GM19372 (cell line): ENCODE measurements around the gene FOXA3.
"Not testable (repeated sequence)": the region's sequence is repeated elsewhere in the genome, so short reads cannot be mapped to it uniquely, and the experiment has no call there.

Experiments
- ATAC-seq: cut with Tn5 transposase; IDR thresholded peaks from one replicate; pipeline ENCODE4 v1.9.1; 2021; ENCODE audit warnings: mild to moderate bottlenecking, low read depth, moderate library complexity; ENCODE audit not compliant: unreplicated experiment

Gene FOXA3

GRCh38 chr19:45887200-45887710 lies 23.1 kb downstream of the FOXA3 start:
- ATAC-seq: no peak

DNA sequence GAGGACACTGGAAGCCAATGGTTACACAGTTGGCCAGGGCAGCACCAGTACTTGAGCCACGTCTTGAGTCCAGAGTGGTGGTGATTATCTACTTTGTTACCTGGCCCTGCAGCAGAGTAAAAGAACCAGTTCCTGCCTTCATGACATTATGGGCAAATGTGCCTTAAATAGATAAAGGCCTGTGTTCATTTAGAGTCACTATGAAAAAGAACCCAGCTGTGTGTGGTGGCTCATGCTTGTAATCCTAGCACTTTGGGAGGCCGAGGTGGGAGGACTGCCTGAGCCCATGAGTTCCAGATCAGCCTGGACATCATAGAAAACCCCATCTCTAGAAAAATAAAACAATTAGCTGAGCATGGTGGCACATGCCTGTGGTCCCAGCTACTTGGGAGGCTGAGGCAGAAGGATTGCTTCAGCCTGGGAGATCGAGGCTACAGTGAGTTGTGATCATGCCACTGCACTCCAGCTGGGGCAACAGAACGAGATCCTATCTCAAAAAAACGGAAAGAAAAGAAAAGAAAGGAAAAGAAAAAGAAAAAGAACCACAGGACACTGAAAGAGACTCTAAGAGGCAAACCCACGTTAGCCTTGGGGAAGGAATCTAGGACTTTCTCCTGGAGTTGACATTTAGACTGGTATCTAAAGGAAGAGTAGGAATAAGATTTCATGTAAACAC lies 25.2 kb downstream of the FOXA3 start:
- no peak for ATAC-seq

- no peak for ATAC-seq
Measured at GRCh38 chr19:45890877-45891276, 26.8 kb downstream of the FOXA3 start.

GRCh38 chr19:45895519-45895972 lies 31.4 kb downstream of the FOXA3 start:
- no peak for ATAC-seq

DNA sequence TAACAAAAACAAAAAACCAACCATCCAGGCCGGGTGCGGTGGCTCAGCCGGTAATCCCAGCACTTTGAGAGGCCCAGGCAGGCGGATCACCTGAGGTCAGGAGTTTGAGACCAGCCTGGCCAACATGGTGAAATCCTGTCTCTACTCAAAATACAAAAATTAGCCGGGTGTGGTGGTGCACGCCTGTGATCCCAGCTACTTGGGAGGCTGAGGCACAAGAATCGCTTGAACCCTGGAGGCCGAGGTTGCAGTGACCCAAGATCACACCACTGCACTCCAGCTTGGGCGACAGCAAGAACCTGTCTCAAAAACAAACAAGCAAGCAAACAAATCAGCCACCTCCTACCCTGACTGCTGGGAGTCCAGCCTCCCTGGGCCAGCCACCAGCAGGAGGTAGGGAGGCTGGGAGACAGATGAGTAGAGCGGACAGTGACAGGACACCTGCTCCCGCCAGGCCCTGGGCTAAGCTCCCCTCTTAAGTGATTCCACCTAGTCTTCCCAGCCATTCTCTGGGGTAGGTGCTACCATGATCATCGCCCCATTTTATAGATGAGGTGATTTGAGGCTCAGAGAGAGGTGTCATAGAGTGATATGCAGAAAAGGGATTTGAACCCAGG lies 32.0 kb downstream of the FOXA3 start:
- not testable (repeated sequence) for ATAC-seq

GRCh38 chr19:45897261-45897812 lies 33.2 kb downstream of the FOXA3 start:
- no peak for ATAC-seq

GRCh38 chr19:45899253-45899652 lies 35.1 kb downstream of the FOXA3 start:
- ATAC-seq: no peak

DNA sequence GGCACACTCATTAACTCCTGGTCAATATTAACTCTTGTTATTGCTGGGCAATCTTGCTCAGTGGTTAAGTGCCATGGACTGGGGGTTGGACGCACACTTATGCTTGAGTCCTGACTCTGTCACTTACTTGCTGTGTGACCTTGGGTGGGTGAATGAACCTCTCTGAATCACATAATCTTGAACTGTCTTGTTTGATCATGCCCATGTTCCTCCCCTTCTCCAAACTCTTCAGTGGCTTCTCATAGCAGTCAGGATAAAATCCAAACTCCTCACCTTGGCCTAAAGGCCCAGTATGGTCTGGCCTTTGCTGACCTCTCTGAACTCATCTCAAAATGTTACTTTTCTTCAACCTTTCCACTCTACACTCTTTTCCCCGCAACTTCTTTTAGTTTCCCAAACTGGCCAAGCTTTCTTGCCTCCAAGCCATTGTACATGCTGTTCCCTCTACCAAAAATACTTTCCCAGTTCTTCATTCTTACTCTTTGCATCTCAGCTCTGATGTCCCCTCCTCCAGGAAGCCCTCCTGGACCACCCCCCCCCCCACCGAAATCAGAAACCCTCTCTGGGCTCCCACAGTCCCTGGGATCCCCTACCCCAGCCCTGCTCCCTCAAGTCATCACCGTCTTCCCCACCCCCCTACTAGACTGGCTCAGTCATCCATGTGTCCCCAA lies 35.9 kb downstream of the FOXA3 start:
- no peak for ATAC-seq

- ATAC-seq: no peak
Measured at GRCh38 chr19:45900738-45901431, 36.8 kb downstream of the FOXA3 start.

- ATAC-seq: no peak
Measured at GRCh38 chr19:45901432-45901911, 37.3 kb downstream of the FOXA3 start.

GRCh38 chr19:45901912-45902650 lies 38.0 kb downstream of the FOXA3 start, which contains the start of gene MYPOP:
TSS of gene MYPOP (minus strand) at chr19:45902613. CDS start at chr19:45901773, 840 bp downstream.
- ATAC-seq: no peak

DNA sequence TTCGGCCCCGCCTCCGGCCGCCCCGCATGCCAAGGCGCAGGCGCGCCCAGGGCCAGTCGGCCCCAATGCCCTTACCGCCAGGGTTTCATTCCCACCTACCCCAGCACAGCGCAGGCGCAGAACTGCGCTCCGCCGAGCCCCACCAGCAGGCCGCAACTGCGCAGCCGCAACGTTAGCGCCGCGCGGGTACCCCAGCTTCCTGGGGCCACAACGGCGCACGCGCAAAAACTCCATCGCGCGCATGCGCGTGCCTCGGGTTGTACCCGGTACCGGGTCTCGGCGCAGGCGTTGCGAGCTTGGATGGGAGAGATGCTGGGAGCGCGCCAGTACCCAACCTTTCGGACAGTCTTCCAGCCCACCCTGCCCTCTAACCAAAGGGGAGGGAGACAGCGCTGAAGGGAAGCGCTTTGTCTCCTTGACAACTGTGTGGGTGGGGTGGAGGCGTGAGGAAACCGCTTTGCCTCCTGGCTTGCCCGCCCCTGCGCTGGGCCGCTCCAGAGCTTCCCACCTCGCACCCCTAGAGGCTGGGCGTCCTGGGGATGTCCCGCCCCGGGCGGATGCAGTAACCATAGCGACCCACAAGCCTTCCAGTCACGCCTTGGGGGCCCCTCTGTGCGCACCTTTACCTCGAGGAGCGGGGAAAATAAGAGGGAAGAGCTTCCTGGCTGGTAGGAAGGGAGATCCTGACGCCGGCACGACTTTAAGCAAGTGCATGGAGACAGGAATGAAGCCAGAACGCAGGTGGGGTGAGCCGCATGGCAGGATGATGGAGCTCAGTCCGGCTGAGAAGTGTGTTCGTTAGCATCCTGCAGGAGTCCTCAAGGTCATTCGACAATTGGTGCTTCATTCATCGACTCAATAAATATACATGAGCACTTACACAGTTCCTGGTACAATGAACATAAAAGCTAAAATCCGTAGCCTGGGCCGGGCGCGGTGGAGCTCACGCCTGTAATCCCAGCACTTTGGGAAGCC lies 38.8 kb downstream of the FOXA3 start:
- ATAC-seq: peak; percentile 93

- ATAC-seq: no peak
Measured at GRCh38 chr19:45905011-45905410, 40.9 kb downstream of the FOXA3 start.

- ATAC-seq: no peak
Measured at GRCh38 chr19:45906221-45906620, 42.1 kb downstream of the FOXA3 start.

- ATAC-seq: no peak
Measured at GRCh38 chr19:45908956-45909355, 44.8 kb downstream of the FOXA3 start.

GRCh38 chr19:45911291-45911690 lies 47.2 kb downstream of the FOXA3 start:
- no peak for ATAC-seq

DNA sequence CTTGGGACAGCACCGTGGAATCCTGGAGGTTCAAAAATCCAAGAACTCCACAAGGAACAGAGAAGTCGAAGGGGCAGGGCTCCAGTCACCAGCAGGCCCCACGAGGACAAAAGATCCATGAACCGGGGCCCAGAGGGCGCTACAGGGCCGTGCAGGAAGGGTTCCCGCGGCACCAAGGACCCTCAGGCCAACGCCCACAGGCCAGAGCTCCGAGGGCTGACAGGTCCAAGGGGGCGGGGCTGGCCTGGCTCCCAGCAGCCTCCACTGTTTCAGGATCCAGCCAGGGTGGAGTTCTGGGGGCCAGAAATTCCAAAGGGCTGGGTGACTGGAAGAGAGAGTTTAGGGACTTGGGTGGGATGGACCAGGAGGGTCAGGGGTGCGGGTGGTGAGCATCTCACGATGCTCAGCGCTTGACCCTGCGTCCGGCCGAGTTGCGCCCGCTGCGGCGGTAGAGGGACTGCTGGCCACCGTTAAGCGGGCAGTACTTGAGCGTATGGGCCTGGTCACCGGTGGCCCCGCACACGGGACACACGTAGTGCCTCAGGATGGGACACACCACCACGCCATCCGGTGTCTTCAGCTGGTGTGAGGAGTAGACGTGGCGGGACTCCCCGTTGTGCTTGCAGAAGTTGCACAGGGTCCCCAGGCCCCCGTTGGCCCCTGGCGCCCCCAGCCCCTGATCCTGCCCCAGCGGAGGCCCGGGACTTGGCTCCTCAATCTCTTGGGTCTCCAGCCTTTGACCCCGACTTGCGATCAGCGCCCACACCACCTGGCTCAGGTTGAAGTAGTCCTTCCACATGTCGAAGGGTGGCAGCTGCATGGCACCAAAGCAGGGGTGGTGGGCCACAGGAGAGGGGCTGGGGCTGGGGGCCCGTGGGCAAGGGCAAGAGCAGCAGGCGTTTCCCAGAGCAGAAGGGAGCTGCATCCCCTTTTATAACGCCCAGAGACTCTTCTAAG lies 50.0 kb downstream of the FOXA3 start, which contains the start of gene NANOS2:
Gene NANOS2, minus strand, starts transcription at position 905 of the 957 bp plus-strand sequence. Its CDS starts 85 bp downstream, at position 820.
- ATAC-seq: no peak
